Keratinocyte (primary cell): ENCODE results near the gene BRD7. TPM values are rescaled to one million over a fixed set of nuclear protein-coding genes. Genes with fewer than 3 reads are reported as not detected.

Source experiments
- DNase-seq: peaks from one replicate; pipeline ENCODE4 v3.0.0-alpha.2; 2011; ENCODE audit warnings: low read depth, missing footprints, low spot score
- FAIRE-seq: peaks from 2 replicates; lab custom pipeline; 2011; peaks lifted over from hg19 to GRCh38; lab: Jason Lieb, UNC
- H2AFZ ChIP-seq: 2 replicates; pipeline ENCODE4 v1.6.0; 2012; ENCODE audit warnings: low read length, control low read depth, inconsistent platforms; ENCODE audit not compliant: control insufficient read depth
- H3K27ac ChIP-seq: 2 replicates; pipeline ENCODE4 v1.5.1; 2011; ENCODE audit warnings: low read length; ENCODE audit not compliant: control insufficient read depth, insufficient read depth
- H3K27me3 ChIP-seq: 3 replicates; pipeline ENCODE4 v1.6.0; 2011; ENCODE audit warnings: low read length; ENCODE audit not compliant: control insufficient read depth, insufficient read depth; ENCODE audit errors: extremely low read depth
- H3K36me3 ChIP-seq, 2 experiments: 2 replicates in 1 of 2; 3 replicates in 1 of 2; pipeline ENCODE4 v1.5.1; 2011; ENCODE audit warnings: low read length in 2 of 2, mild to moderate bottlenecking in 1 of 2; ENCODE audit not compliant: control insufficient read depth in 2 of 2, insufficient read depth in 2 of 2; ENCODE audit errors: extremely low read depth in 1 of 2
- H3K4me1 ChIP-seq: 3 replicates; pipeline ENCODE4 v1.5.1; 2011; ENCODE audit warnings: low read length; ENCODE audit not compliant: control insufficient read depth, insufficient read depth; ENCODE audit errors: extremely low read depth
- H3K4me2 ChIP-seq: 3 replicates; pipeline ENCODE4 v1.6.0; 2011; ENCODE audit warnings: low read depth, low read length; ENCODE audit not compliant: control insufficient read depth, insufficient read depth; ENCODE audit errors: extremely low read depth
- H3K4me3 ChIP-seq, 3 experiments: fragments of 200-600 bp in 1 of 3; sonication (generic) in 1 of 3; 2 replicates in 2 of 3; 3 replicates in 1 of 3; pipeline ENCODE4 v1.5.1; 2011 to 2016; ENCODE audit warnings: low read length in 3 of 3, mild to moderate bottlenecking in 3 of 3, control low read depth in 2 of 3, inconsistent platforms in 1 of 3, low read depth in 1 of 3, mixed read lengths in 1 of 3, mixed run types in 1 of 3, moderate library complexity in 1 of 3; ENCODE audit not compliant: control insufficient read depth in 2 of 3, insufficient read depth in 2 of 3; ENCODE audit errors: extremely low read depth in 1 of 3
- H3K79me2 ChIP-seq: 2 replicates; pipeline ENCODE4 v1.6.0; 2012; ENCODE audit warnings: low read length; ENCODE audit not compliant: control insufficient read depth, insufficient read depth
- H3K9ac ChIP-seq: 3 replicates; pipeline ENCODE4 v1.6.0; 2011; ENCODE audit warnings: low read length; ENCODE audit not compliant: control insufficient read depth, insufficient read depth; ENCODE audit errors: extremely low read depth
- H3K9me1 ChIP-seq: 3 replicates; pipeline ENCODE4 v1.6.0; 2011; ENCODE audit warnings: low read length; ENCODE audit not compliant: control insufficient read depth, insufficient read depth; ENCODE audit errors: extremely low read depth
- H3K9me3 ChIP-seq: 2 replicates; pipeline ENCODE4 v1.5.1; 2012; ENCODE audit warnings: low read depth, low read length; ENCODE audit not compliant: control insufficient read depth
- H4K20me1 ChIP-seq: 3 replicates; pipeline ENCODE4 v1.6.0; 2011; ENCODE audit warnings: low read length; ENCODE audit not compliant: control insufficient read depth, insufficient read depth; ENCODE audit errors: extremely low read depth
- EZH2 ChIP-seq: IDR thresholded peaks from one replicate; pipeline ENCODE4 v1.6.1; 2012; ENCODE audit warnings: inconsistent platforms, mild to moderate bottlenecking, low read length, moderate library complexity
- dilution Hi-C: fragments of 300-500 bp; cut with MboI; formaldehyde crosslinking; loops from one replicate; pipeline ENCODE4 v1.7.0; 2020; ENCODE audit warnings: low sequenced_read_pairs; ENCODE audit not compliant: extremely low pct_ligation_motif_present
- polyA plus RNA-seq, 5 experiments: library from polyadenylated mRNA; depleted of rRNA in 3 of 5; stranded (reverse) in 3 of 5; stranded (forward) in 1 of 5; unstranded in 1 of 5; fragments of >200 nt; gene quantifications; 1 replicate in 1 of 5; 2 replicates in 3 of 5; 3 replicates in 1 of 5; pipeline versions ENCODE4 v1.2.1 to v1.2.3, GENCODE V29; 2011 to 2012; ENCODE audit warnings: missing spikeins in 2 of 5, low read depth in 1 of 5, low replicate concordance in 1 of 5
- TF ChIP-seq, protein P1 (sequence below), 3 experiments: IDR thresholded peaks in 1 of 3; conservative IDR thresholded peaks in 1 of 3; optimal IDR thresholded peaks in 1 of 3; 2 replicates in 2 of 3; 3 replicates in 1 of 3; pipeline versions ENCODE3 to v1.5.1; 2011; ENCODE audit warnings: low read length in 3 of 3, mild to moderate bottlenecking in 3 of 3, moderate library complexity in 2 of 3, control low read depth in 1 of 3, inconsistent platforms in 1 of 3; ENCODE audit not compliant: insufficient read depth in 2 of 3; ENCODE audit errors: extremely low read depth in 1 of 3

BRD7 gene
- polyA plus RNA-seq, 1 donor (not counting 4 experiments of a cell fraction or from before 2014, with no cell fraction given) = 66.6 TPM

DNA sequence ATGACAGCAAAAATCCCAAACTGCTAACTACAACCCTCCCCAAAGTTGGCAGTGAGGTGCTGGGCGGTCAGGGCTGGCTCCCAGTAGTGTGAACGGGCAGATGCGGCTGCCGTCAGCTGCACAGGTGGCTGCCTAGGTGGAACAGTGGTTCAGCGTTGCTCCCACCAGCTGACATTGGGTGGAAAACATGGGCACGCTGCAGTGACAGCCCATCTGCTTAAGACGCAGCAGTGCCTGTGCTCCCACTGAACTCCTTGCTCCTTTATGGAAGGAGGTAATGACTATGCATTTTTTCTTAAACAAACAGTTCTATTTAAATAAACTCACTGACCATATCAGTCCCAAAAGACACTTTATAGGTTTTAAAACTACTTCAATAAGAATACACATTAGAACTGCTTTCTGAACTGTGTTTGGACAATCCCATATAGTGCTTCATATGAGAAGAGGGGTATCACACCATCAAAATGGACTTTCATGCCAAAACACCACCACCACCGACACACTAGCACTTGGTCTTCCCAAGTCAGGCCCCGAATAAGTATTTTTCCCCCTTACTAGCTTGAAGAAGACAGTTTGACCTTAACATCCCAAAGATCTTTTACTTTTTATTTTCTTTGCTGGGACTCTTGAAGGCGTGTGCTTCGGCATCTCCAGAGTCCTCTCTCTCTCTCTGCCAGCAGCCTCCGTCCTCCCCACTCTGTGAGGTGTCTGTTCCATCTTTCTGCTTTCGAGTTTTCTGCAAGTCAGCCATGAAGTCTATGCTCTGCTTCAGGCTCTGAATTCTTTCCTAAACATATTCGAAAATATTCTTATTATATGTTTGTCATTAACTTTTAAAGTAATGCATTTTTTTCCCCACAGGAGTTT is 34.4 kb downstream of the BRD7 start:
- no peak for FAIRE-seq
- dilution Hi-C loops = no loop called here
- no peak overlapping the region for H2AFZ ChIP-seq

DNA sequence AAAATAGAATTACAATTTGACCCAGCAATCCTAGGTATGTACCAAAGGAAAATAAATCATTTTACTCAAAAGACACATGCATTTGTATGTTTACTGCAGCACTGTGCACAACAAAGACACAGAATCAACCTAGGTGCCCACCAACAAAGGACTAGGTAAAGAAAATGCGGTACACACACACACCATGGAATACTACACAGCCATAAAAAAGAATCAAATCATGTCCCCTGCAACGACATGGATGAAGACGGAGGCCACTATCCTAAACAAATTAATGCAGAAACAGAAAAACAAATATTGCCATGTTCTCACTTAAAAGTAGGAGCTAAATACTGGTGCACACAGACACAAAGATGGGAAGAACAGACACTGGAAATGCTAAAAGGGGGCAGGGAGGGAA is 36.2 kb downstream of the BRD7 start:
- H3K4me1 ChIP-seq = no peaks in the 10 kb centered on the region
- FAIRE-seq = no peak
- H2AFZ ChIP-seq = no peak overlapping the region
- H3K4me2 ChIP-seq = no peak overlapping the region
- peaks cover 7 to 10% of the 10 kb centered on the region in 2 experiments for H3K36me3 ChIP-seq
- no peak overlapping the region for H3K4me3 ChIP-seq
- no peaks in the 10 kb centered on the region for H4K20me1 ChIP-seq
- H3K27ac ChIP-seq = no peak overlapping the region
- H3K9me3 ChIP-seq = no peaks in the 10 kb centered on the region
- no peak for DNase-seq
- H3K27me3 ChIP-seq = no peaks in the 10 kb centered on the region
- no peak overlapping the region for H3K9ac ChIP-seq
- dilution Hi-C loops = no loop called here
- TF ChIP-seq EZH2 = no peak
- TF ChIP-seq, protein P1, sequence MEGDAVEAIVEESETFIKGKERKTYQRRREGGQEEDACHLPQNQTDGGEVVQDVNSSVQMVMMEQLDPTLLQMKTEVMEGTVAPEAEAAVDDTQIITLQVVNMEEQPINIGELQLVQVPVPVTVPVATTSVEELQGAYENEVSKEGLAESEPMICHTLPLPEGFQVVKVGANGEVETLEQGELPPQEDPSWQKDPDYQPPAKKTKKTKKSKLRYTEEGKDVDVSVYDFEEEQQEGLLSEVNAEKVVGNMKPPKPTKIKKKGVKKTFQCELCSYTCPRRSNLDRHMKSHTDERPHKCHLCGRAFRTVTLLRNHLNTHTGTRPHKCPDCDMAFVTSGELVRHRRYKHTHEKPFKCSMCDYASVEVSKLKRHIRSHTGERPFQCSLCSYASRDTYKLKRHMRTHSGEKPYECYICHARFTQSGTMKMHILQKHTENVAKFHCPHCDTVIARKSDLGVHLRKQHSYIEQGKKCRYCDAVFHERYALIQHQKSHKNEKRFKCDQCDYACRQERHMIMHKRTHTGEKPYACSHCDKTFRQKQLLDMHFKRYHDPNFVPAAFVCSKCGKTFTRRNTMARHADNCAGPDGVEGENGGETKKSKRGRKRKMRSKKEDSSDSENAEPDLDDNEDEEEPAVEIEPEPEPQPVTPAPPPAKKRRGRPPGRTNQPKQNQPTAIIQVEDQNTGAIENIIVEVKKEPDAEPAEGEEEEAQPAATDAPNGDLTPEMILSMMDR (optimal IDR thresholded peaks at IDR 0.05 in 1 of 3, IDR thresholded peaks at IDR 0.05 in 1 of 3, conservative IDR thresholded peaks at IDR 0.05 in 1 of 3; ENCODE audit: extremely low read depth in 1 of 3, insufficient read depth in 2 of 3, low read length in 3 of 3) = no peak
- H3K79me2 ChIP-seq = peaks cover 2% of the 10 kb centered on the region
- H3K9me1 ChIP-seq = no peaks in the 10 kb centered on the region

More for the DNA sequence above, 34.4 kb downstream of the BRD7 start:
- no peak for DNase-seq
- Histone ChIP-seq H4K20me1 (no peaks in the 10 kb centered on the region), H3K4me3 (no peak overlapping the region), H3K27ac (no peak overlapping the region), H3K27me3 (no peaks in the 10 kb centered on the region), H3K4me2 (no peak overlapping the region), H3K9me3 (no peaks in the 10 kb centered on the region), H3K79me2 (peaks cover 2% of the 10 kb centered on the region), H3K9me1 (no peaks in the 10 kb centered on the region), H3K9ac (no peak overlapping the region), H3K4me1 (no peaks in the 10 kb centered on the region), H3K36me3 (peaks cover 13 to 17% of the 10 kb centered on the region in 2 experiments)
- TF ChIP-seq, protein P1 (optimal IDR thresholded peaks at IDR 0.05 in 1 of 3, IDR thresholded peaks at IDR 0.05 in 1 of 3, conservative IDR thresholded peaks at IDR 0.05 in 1 of 3; ENCODE audit: extremely low read depth in 1 of 3, insufficient read depth in 2 of 3, low read length in 3 of 3) = no peak
- TF ChIP-seq EZH2 = no peak
